Urothelium cell line (cell line): Measurements from ENCODE around the gene NSMCE3.
"Not testable (repeated sequence)": the region's sequence is repeated elsewhere in the genome, so short reads cannot be mapped to it uniquely, and the experiment has no call there.

Experiments
- DNase-seq: peaks from one replicate; pipeline ENCODE4 v3.0.0; 2011; ENCODE audit warnings: low spot score, mixed read lengths
- FAIRE-seq: peaks from 2 replicates; lab custom pipeline; 2011; peaks lifted over from hg19 to GRCh38; lab: Jason Lieb, UNC

The NSMCE3 gene

DNA sequence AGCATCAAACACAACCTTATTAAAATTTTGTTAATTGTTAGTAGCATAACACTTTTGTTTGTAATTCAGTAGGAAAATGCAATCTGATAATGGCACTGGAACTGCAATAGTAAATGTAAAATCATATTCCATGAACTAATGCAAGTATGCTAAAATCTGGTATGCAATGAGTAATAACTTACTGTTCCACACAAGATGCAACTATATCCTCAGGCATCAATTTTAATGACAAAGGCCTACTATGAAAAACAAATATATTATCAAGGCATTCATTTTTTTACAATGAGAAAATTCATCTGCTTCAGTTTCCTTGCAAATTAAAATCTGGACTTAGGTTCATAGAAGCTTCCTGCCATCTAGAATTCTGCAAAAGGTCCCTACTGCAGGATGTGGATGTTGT is 1.4 kb upstream of the NSMCE3 start:
- FAIRE-seq (no peak), DNase-seq (no peak)

DNA sequence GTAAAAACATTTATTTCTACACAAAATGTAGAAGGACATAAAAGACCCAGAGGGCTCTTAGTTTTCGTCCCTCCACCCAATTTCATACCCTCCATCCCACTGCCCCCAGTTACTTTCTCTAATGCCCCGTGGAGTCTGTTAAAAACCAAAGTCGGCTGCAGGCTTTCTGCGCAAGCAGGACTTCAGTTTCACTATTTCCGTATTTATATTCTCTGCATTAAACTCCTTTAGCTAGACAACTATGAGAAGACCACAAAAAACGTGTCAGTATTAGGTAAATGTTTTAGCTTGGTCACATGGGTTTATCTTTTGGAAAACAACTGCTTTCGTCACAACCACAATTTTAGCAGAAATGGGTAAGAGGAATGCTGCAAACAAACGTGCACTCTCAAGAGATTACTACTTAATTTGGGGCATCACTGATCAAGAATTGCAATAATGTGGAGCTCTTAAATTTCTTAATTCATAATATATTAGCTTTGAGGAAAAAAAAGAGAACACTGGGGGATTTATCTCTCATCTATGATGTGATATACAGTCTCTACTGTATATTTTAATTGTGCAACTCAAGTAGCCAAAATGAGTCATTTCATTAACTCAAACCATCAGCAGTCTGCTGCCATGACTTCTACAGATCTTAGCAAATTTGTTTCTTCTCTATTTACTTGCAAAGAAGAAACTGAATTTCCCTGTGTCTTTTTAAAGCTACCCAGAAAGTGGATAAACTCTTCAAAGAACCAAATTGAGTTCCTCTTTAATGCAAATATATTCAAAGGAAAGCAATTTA is 740 bp upstream of the NSMCE3 start:
- FAIRE-seq (no peak), DNase-seq (no peak)

DNA sequence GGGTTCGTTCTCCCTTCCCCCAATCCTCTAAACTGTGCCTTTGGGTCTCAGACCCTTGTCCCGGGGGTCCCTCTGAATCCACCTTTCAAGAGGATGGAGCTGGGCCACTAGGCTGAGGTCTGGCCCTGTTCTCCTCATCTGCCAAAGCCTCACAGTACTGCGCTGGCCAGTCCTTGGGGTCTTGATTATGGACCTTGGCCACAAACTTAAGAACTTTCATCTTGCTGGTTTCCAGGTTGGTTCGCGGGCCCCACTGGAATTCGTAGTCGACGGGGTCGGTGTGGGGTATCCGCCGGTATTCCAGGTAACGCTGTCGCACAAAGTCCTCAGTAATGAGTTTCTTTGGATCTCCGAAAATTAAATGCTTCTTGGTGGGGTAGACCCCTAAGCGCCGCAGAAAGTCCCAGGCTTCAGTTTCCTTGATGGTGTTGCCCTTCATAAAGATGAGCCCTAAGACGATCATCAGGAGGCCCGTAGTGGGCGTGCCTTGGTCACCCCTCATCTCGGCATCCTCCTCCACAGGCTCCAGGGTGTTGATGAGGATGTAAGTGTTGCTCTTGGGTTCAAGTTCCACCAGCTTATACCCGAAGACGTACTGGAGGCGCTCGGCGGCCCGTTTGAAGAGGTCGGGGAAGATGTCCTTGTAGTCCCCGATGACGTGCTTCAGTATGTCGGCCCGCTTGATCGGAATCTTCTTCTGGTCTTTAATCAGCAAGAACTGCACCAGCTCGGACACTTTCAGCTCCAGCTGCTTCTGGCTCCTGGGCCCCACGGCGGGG is 727 bp downstream of the NSMCE3 start:
- FAIRE-seq, result no peak
- peak; percentile 24 for DNase-seq

GRCh38 chr15:29266052-29266582 is 3.5 kb downstream of the NSMCE3 start:
- FAIRE-seq (no peak), DNase-seq (no peak)

GRCh38 chr15:29263289-29263688 is 6.3 kb downstream of the NSMCE3 start:
- FAIRE-seq, result no peak

DNA sequence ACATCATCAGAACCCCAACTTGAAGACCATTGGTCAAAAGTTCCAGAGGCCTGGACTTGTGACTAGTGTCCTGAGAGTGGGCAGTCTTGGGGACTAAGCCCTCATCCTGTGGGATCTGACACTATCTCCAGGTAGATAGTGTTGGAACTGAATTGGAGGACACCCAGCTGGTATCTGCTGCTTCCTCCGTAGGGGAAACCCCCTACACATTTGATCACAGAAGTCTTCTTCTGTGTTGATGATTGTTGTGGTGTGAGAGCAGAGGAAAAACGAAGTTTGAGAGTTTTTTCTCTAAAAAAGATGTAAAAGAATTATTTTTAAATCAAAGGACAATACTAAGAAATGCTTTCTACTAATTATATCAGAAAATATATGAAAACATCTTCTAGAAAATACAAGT is 6.9 kb downstream of the NSMCE3 start:
- no peak for FAIRE-seq

More at GRCh38 chr15:29263289-29263688, 6.3 kb downstream of the NSMCE3 start:
- no peak for DNase-seq

DNA sequence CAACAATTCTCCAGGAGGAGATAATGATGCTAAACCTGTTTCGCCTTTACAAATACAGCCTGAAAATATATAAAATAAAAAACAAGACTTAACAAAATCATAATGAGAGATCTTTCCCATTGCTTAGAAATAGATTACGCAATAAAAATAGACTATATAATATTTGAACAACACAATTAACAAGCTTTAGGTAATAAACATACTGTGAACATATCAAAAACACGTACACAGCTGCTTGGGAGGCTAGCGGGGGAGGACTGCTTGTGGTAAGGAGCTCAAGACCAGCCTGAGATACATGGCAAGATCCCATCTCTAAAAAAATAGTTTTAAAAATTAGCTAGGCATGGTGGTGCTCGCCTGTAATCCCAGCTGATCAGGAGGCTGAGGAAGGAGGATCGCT is 8.7 kb downstream of the NSMCE3 start:
- FAIRE-seq (no peak), DNase-seq (no peak)

More for the DNA sequence above, 6.9 kb downstream of the NSMCE3 start:
- no peak for DNase-seq

- FAIRE-seq, result no peak
Measured at GRCh38 chr15:29259233-29259632, 10.4 kb downstream of the NSMCE3 start.

GRCh38 chr15:29252234-29252633 is 17.4 kb downstream of the NSMCE3 start:
- FAIRE-seq, result no peak
- DNase-seq, result no peak

More at GRCh38 chr15:29259233-29259632, 10.4 kb downstream of the NSMCE3 start:
- no peak for DNase-seq

DNA sequence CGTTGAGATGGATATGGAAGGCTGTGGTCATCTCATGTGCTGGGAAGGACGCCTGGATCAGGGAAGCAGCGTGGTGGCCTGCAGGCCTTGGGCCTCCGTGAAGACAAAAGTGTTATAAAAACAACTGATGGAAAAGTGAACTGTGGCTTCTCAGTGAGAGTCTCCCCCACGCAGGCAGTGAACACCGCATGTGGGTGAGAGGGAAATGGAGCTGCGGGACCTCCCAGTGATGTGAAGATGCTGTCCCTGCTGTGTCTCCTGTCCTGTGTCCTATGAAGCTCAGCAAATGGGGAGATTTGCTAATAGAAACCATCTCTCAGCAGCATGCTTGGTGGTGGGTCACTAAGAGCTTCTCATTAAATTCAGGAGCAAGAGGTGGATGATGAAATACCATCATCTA is 25.1 kb downstream of the NSMCE3 start:
- DNase-seq, result no peak
- no peak for FAIRE-seq

DNA sequence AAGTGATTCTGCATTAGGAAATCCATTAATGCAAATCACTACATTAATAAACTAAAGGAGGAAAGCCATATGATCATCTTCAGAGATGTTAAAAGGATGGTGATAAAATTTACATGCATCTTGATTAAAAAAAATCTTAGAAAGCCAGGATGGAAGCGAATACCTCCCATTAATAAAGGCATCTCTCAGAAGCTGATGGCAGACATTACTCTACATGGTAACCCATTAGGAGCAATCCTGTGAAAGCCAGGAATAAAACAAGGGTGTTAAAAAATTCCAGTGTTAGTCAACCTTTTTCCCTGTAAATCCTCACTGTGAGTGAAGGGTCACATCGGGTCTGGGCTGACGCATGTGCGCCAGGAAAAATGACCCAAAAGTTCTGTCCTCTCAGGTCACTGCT is 25.5 kb downstream of the NSMCE3 start:
- FAIRE-seq (no peak), DNase-seq (no peak)

GRCh38 chr15:29242456-29243242 is 27.0 kb downstream of the NSMCE3 start:
- FAIRE-seq (no peak), DNase-seq (no peak)

DNA sequence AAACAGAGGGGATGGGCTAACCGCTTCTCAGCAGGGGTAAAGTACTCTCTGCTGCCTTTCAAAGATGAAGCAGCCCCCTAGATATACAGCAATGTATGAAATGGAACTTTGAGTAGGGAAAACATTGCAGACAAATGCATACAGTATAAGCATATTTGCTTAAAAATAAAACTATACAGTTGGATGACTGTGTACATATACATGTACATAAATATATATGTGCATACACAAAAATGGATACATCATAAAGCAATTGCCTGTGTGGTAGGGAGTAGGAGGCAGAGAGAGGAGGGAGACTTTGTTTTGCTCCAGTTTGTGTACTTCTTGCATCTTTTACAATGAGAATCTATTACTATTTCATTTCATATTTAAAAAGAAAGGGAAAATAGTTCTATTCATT is 28.4 kb downstream of the NSMCE3 start:
- DNase-seq (no peak), FAIRE-seq (no peak)

- DNase-seq (no peak), FAIRE-seq (no peak)
Measured at GRCh38 chr15:29239395-29239794, 30.2 kb downstream of the NSMCE3 start.

- FAIRE-seq (no peak), DNase-seq (peak; percentile 17)
Measured at GRCh38 chr15:29233566-29233965, 36.1 kb downstream of the NSMCE3 start.

GRCh38 chr15:29226436-29227208 is 43.0 kb downstream of the NSMCE3 start:
- FAIRE-seq (no peak), DNase-seq (no peak)

DNA sequence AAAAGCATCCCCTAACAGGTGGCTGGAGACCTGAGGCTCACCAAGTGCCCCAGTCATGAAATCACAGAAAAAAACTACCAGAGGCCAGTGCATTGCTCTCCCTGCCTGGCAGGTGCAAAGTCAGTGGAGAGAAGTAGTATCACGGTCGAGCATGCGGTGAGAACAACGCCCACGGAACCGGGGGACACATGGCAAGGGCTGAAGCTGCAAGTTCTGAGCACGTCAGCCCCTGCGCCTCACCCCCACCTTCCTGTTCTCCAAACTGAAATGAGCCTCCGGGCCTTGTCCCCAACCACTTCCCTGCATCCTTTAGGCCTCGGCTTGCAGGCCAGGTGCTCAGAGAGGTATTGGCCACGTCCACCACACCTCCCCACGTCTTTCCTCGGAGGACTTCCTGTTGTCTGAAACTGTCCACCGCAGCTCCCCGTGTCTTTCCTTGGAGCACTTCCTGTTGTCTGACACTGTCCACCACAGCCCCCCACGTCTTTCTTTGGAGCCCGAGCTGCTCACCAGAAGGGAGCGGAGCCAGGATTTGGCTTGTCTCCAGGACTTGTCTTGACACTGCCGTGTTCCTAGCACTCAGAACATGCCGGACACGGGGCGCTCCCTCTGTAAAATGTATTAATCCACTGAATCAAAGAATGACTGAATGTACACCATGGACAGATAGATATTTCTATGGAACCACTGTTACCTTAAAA is 43.9 kb downstream of the NSMCE3 start:
- DNase-seq (no peak), FAIRE-seq (no peak)

- FAIRE-seq, DNase-seq: not testable (repeated sequence)
Measured at GRCh38 chr15:29224987-29225363, 44.6 kb downstream of the NSMCE3 start.

GRCh38 chr15:29224235-29224986 is 45.2 kb downstream of the NSMCE3 start:
- FAIRE-seq, DNase-seq: not testable (repeated sequence)
